SK-N-SH treated with all-trans-retinoic acid at 6 μM for 48 hours (cell line): Measurements from ENCODE around the gene RNF207.

Source experiments
- ATAC-seq: fragments of 200-7000 bp; cut with Tn5 transposase; 3 replicates; pipeline ENCODE4 v1.9.1; 2020; ENCODE audit warnings: mild to moderate bottlenecking, moderate library complexity
- ARNTL ChIP-seq: fragments of 450-650 bp; formaldehyde crosslinking; IDR thresholded peaks from 2 replicates; pipeline ENCODE4 v1.5.0; 2020; ENCODE audit warnings: low read depth, mild to moderate bottlenecking, moderate library complexity, borderline replicate concordance
- CREB5 ChIP-seq: fragments of 250-450 bp; sonication (Bioruptor Pico); IDR thresholded peaks from 2 replicates; pipeline ENCODE4 v1.5.1; 2020; ENCODE audit warnings: low read depth, mild to moderate bottlenecking, moderate library complexity
- CSDC2 ChIP-seq: fragments of 250-450 bp; sonication (Bioruptor Pico); IDR thresholded peaks from 2 replicates; pipeline ENCODE4 v1.5.0; 2020; ENCODE audit warnings: mild to moderate bottlenecking, moderate library complexity
- GLIS3 ChIP-seq: fragments of 250-450 bp; sonication (Bioruptor Pico); IDR thresholded peaks from 2 replicates; pipeline ENCODE4 v1.5.0; 2020; ENCODE audit warnings: mild to moderate bottlenecking, moderate library complexity
- ISL1 ChIP-seq: fragments of 250-450 bp; sonication (Bioruptor Pico); IDR thresholded peaks from 2 replicates; pipeline ENCODE4 v2.1.2; 2022; ENCODE audit warnings: mild to moderate bottlenecking, moderate library complexity
- OSR1 ChIP-seq: fragments of 250-450 bp; sonication (Bioruptor Pico); IDR thresholded peaks from 2 replicates; pipeline ENCODE4 v1.8.0; 2022; ENCODE audit warnings: moderate library complexity, mild to moderate bottlenecking, inconsistent platforms
- PPARA ChIP-seq: fragments of 250-450 bp; sonication (Bioruptor Pico); IDR thresholded peaks from 2 replicates; pipeline ENCODE4 v1.5.0; 2020; ENCODE audit warnings: mild to moderate bottlenecking, borderline replicate concordance
- SNAI2 ChIP-seq: fragments of 250-450 bp; sonication (Bioruptor Pico); IDR thresholded peaks from 2 replicates; pipeline ENCODE4 v1.5.0; 2020; ENCODE audit warnings: mild to moderate bottlenecking, moderate library complexity
- TCF4 ChIP-seq: fragments of 250-450 bp; sonication (Bioruptor Pico); IDR thresholded peaks from 2 replicates; pipeline ENCODE4 v1.8.0; 2021; ENCODE audit warnings: mild to moderate bottlenecking, moderate library complexity, borderline replicate concordance
- TOX ChIP-seq: fragments of 250-450 bp; sonication (Bioruptor Pico); IDR thresholded peaks from 2 replicates; pipeline ENCODE4 v1.8.0; 2021; ENCODE audit warnings: mild to moderate bottlenecking, moderate library complexity, borderline replicate concordance
- TSHZ2 ChIP-seq: fragments of 250-450 bp; sonication (Bioruptor Pico); IDR thresholded peaks from 2 replicates; pipeline ENCODE4 v1.5.0; 2020; ENCODE audit warnings: mild to moderate bottlenecking, moderate library complexity
- ZC3H10 ChIP-seq: fragments of 250-450 bp; sonication (Bioruptor Pico); IDR thresholded peaks from 2 replicates; pipeline ENCODE4 v1.5.1; 2021; ENCODE audit warnings: mild to moderate bottlenecking, moderate library complexity
- ZFP3 ChIP-seq: fragments of 250-450 bp; sonication (Bioruptor Pico); IDR thresholded peaks from 2 replicates; pipeline ENCODE4 v1.5.0; 2020; ENCODE audit warnings: mild to moderate bottlenecking, moderate library complexity
- ZFP30 ChIP-seq: fragments of 450-650 bp; formaldehyde crosslinking; IDR thresholded peaks from 2 replicates; pipeline ENCODE4 v1.5.0; 2022; ENCODE audit warnings: mild to moderate bottlenecking, moderate library complexity
- ZNF565 ChIP-seq: fragments of 450-650 bp; formaldehyde crosslinking; conservative IDR thresholded peaks from 2 replicates; pipeline ENCODE4 v1.5.0; 2020; ENCODE audit warnings: low read depth, mild to moderate bottlenecking, moderate library complexity
- ZNF70 ChIP-seq: fragments of 450-650 bp; formaldehyde crosslinking; IDR thresholded peaks from 2 replicates; pipeline ENCODE4 v1.5.0; 2020; ENCODE audit warnings: mild to moderate bottlenecking, moderate library complexity
- ZNF8 ChIP-seq: fragments of 450-650 bp; formaldehyde crosslinking; IDR thresholded peaks from 2 replicates; pipeline ENCODE4 v1.5.0; 2020; ENCODE audit warnings: mild to moderate bottlenecking, moderate library complexity
- TF ChIP-seq, protein P1 (sequence below): fragments of 250-450 bp; sonication (Bioruptor Pico); IDR thresholded peaks from 2 replicates; pipeline ENCODE4 v1.5.1; 2021; ENCODE audit warnings: mild to moderate bottlenecking, moderate library complexity
- TF ChIP-seq, protein P2 (sequence below): fragments of 250-450 bp; sonication (Bioruptor Pico); IDR thresholded peaks from 2 replicates; pipeline ENCODE4 v1.8.0; 2021; ENCODE audit warnings: low read depth, mild to moderate bottlenecking, moderate library complexity, borderline replicate concordance
- TF ChIP-seq, protein P3 (sequence below): fragments of 250-450 bp; sonication (Bioruptor Pico); IDR thresholded peaks from 2 replicates; pipeline ENCODE4 v1.8.0; 2020; ENCODE audit warnings: mild to moderate bottlenecking, moderate library complexity, borderline replicate concordance

The RNF207 gene

DNA sequence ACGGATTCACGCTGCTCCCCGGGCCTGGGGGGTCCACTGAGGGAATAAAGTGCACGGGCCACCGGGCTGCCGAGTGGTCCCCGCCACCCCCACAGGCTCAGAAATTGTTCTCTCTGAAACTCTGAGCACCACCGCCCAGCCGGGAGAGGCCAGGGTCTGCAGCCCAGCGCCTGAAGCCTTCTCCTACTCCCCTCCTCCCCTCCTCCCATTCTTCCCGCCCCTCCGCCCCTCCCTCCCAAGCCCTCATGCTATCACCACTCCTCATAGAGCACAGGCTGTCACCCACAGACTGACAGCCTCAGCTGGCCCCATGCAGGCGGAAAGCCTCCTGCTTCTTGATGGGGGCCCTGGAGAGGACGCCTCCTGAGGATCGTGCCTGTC, 55.7 kb downstream of the RNF207 start:
- peak; percentile 4 for ATAC-seq
- no peak for TF ChIP-seq ARNTL
- TF ChIP-seq SNAI2 (CRISPR knock-in tag), result no peak
- TF ChIP-seq, protein P1, sequence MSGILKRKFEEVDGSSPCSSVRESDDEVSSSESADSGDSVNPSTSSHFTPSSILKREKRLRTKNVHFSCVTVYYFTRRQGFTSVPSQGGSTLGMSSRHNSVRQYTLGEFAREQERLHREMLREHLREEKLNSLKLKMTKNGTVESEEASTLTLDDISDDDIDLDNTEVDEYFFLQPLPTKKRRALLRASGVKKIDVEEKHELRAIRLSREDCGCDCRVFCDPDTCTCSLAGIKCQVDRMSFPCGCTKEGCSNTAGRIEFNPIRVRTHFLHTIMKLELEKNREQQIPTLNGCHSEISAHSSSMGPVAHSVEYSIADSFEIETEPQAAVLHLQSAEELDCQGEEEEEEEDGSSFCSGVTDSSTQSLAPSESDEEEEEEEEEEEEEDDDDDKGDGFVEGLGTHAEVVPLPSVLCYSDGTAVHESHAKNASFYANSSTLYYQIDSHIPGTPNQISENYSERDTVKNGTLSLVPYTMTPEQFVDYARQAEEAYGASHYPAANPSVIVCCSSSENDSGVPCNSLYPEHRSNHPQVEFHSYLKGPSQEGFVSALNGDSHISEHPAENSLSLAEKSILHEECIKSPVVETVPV (CRISPR knock-in tag), result no peak
- TF ChIP-seq PPARA (CRISPR knock-in tag), result no peak
- no peak for TF ChIP-seq OSR1 (CRISPR knock-in tag)
- TF ChIP-seq TCF4 (CRISPR knock-in tag), result no peak
- no peak for TF ChIP-seq ZNF565 (CRISPR knock-in tag)
- no peak for TF ChIP-seq CSDC2 (CRISPR knock-in tag)
- TF ChIP-seq ZC3H10 (CRISPR knock-in tag), result no peak
- no peak for TF ChIP-seq TOX (CRISPR knock-in tag)
- TF ChIP-seq ZNF8 (CRISPR knock-in tag), result no peak
- TF ChIP-seq GLIS3, result no peak
- TF ChIP-seq ISL1, result no peak
- no peak for TF ChIP-seq ZFP3 (CRISPR knock-in tag)
- TF ChIP-seq, protein P2, sequence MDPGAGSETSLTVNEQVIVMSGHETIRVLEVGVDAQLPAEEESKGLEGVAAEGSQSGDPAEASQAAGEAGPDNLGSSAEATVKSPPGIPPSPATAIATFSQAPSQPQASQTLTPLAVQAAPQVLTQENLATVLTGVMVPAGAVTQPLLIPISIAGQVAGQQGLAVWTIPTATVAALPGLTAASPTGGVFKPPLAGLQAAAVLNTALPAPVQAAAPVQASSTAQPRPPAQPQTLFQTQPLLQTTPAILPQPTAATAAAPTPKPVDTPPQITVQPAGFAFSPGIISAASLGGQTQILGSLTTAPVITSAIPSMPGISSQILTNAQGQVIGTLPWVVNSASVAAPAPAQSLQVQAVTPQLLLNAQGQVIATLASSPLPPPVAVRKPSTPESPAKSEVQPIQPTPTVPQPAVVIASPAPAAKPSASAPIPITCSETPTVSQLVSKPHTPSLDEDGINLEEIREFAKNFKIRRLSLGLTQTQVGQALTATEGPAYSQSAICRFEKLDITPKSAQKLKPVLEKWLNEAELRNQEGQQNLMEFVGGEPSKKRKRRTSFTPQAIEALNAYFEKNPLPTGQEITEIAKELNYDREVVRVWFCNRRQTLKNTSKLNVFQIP (CRISPR knock-in tag), result no peak
- TF ChIP-seq, all 23 proteins: peak for 0

DNA sequence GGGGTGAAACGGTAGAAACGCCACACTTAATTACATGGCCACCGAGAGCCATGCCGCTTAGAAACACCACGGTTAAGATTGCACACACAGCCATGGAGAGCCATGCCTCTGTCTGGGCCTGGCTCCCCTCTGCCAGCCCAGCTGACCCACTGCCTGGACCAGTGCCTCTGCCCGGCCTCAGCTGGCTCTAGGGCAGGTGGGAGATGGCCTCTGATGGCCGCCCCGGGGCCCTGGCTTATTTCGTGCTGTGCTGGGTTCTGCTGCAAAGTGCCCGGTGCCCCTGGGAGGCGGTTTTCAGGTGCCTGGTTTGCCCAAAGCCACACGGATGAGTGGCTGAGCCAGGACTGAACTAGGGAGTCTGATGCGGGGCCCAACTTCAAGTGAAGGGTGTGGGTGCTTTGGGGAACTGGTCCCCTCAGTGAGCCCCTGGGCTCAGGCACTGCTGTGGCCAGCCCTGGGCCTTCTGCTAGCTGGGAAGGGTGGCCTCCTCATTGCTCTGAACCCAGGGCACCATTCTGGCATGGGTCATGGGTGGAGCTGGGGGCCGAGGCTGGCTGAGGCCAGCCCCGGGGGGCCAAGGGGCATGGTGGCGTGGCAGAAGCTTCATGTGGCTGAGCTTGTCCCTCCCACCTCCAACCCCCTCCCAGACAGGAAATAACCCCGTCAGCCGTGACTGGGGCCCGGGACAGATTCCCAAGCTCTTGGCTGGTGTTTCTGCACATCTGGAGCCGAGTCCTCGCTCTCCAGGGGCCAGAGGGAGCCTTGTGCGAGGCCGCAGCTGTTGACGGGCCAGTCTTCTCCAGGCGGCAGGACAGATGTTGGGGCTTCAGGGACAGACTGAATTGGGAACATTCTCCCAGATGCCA, 56.9 kb downstream of the RNF207 start:
- no peak for TF ChIP-seq ZNF8 (CRISPR knock-in tag)
- TF ChIP-seq, protein P1 (CRISPR knock-in tag), result no peak
- TF ChIP-seq OSR1 (CRISPR knock-in tag), result no peak
- no peak for TF ChIP-seq CREB5 (CRISPR knock-in tag)
- no peak for TF ChIP-seq TSHZ2 (CRISPR knock-in tag)
- TF ChIP-seq, protein P3, sequence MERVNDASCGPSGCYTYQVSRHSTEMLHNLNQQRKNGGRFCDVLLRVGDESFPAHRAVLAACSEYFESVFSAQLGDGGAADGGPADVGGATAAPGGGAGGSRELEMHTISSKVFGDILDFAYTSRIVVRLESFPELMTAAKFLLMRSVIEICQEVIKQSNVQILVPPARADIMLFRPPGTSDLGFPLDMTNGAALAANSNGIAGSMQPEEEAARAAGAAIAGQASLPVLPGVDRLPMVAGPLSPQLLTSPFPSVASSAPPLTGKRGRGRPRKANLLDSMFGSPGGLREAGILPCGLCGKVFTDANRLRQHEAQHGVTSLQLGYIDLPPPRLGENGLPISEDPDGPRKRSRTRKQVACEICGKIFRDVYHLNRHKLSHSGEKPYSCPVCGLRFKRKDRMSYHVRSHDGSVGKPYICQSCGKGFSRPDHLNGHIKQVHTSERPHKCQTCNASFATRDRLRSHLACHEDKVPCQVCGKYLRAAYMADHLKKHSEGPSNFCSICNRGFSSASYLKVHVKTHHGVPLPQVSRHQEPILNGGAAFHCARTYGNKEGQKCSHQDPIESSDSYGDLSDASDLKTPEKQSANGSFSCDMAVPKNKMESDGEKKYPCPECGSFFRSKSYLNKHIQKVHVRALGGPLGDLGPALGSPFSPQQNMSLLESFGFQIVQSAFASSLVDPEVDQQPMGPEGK (CRISPR knock-in tag), result no peak
- TF ChIP-seq ZFP3 (CRISPR knock-in tag), result no peak
- TF ChIP-seq SNAI2 (CRISPR knock-in tag), result no peak
- TF ChIP-seq ZC3H10 (CRISPR knock-in tag), result no peak
- no peak for TF ChIP-seq TOX (CRISPR knock-in tag)
- TF ChIP-seq ZFP30 (CRISPR knock-in tag), result no peak
- TF ChIP-seq ZNF70 (CRISPR knock-in tag), result no peak

More for the DNA sequence above, 56.9 kb downstream of the RNF207 start:
- no peak for ATAC-seq
